Duodenal mucosa (tissue), 2 donors: ENCODE data around the gene CDC14A.

ENCODE experiments used
- H3K27ac ChIP-seq: one replicate; pipeline ENCODE4 v1.7.0; 2013; ENCODE audit warnings: low read depth, low read length
- H3K27me3 ChIP-seq, 2 donors: one replicate each; pipeline ENCODE4 v1.7.0; 2013; ENCODE audit warnings: low read length in 2 of 2, control low read depth in 1 of 2; ENCODE audit not compliant: insufficient read depth in 2 of 2, control insufficient read depth in 1 of 2
- H3K36me3 ChIP-seq, 2 donors: one replicate each; pipeline ENCODE4 v1.7.0; 2013; ENCODE audit warnings: low read length in 2 of 2, control low read depth in 1 of 2; ENCODE audit not compliant: insufficient read depth in 2 of 2, control insufficient read depth in 1 of 2
- H3K4me1 ChIP-seq, 2 donors: one replicate each; pipeline ENCODE4 v1.7.0; 2013; ENCODE audit warnings: low read length in 2 of 2, control low read depth in 1 of 2; ENCODE audit not compliant: insufficient read depth in 2 of 2, control insufficient read depth in 1 of 2
- H3K4me3 ChIP-seq, 2 donors: one replicate each; pipeline ENCODE4 v1.7.0; 2013; ENCODE audit warnings: low read length in 2 of 2, low read depth in 1 of 2
- H3K9ac ChIP-seq, 2 donors: one replicate each; pipeline ENCODE4 v1.7.0; 2013; ENCODE audit warnings: low read length in 2 of 2, low read depth in 1 of 2
- H3K9me3 ChIP-seq, 2 donors: one replicate each; pipeline ENCODE4 v1.7.0; 2013; ENCODE audit warnings: low read length in 2 of 2, control low read depth in 1 of 2; ENCODE audit not compliant: control insufficient read depth in 1 of 2

CDC14A gene

GRCh38 chr1:100438375-100438774 lies 86.1 kb downstream of the CDC14A start:
- no peaks in the 10 kb centered on the region for H3K9me3 ChIP-seq
- H3K4me3 ChIP-seq = no peak overlapping the region
- no peak overlapping the region for H3K9ac ChIP-seq
- no peaks in the 10 kb centered on the region for H3K36me3 ChIP-seq
- H3K4me1 ChIP-seq = peaks cover 21 to 22% of the 10 kb centered on the region in 2 donors
- H3K27me3 ChIP-seq = no peaks in the 10 kb centered on the region
- H3K27ac ChIP-seq = no peak overlapping the region

- Histone ChIP-seq H3K4me3 (no peak overlapping the region), H3K27me3 (no peaks in the 10 kb centered on the region), H3K27ac (no peak overlapping the region), H3K9me3 (no peaks in the 10 kb centered on the region), H3K4me1 (peaks cover 21 to 22% of the 10 kb centered on the region in 2 donors), H3K9ac (no peak overlapping the region), H3K36me3 (no peaks in the 10 kb centered on the region)
Observed at GRCh38 chr1:100438789-100439188, 86.5 kb downstream of the CDC14A start.

GRCh38 chr1:100440075-100440809 lies 87.9 kb downstream of the CDC14A start:
- Histone ChIP-seq H3K27ac (peak overlapping the region; percentile 44), H3K4me1 (peaks cover 22 to 26% of the 10 kb centered on the region in 2 donors), H3K4me3 (no peak overlapping the region), H3K27me3 (no peaks in the 10 kb centered on the region), H3K9ac (no peak overlapping the region), H3K36me3 (no peaks in the 10 kb centered on the region), H3K9me3 (no peaks in the 10 kb centered on the region)

- no peaks in the 10 kb centered on the region for H3K9me3 ChIP-seq
- no peaks in the 10 kb centered on the region for H3K36me3 ChIP-seq
- no peaks in the 10 kb centered on the region for H3K27me3 ChIP-seq
- no peak overlapping the region for H3K4me3 ChIP-seq
- no peak overlapping the region for H3K9ac ChIP-seq
- peaks cover 22 to 26% of the 10 kb centered on the region in 2 donors for H3K4me1 ChIP-seq
- H3K27ac ChIP-seq = no peak overlapping the region
Observed at GRCh38 chr1:100441146-100441545, 88.8 kb downstream of the CDC14A start.

- Histone ChIP-seq H3K27me3 (no peaks in the 10 kb centered on the region), H3K36me3 (no peaks in the 10 kb centered on the region), H3K4me3 (no peak overlapping the region), H3K27ac (no peak overlapping the region), H3K4me1 (peaks cover 22 to 26% of the 10 kb centered on the region in 2 donors), H3K9me3 (no peaks in the 10 kb centered on the region), H3K9ac (no peak overlapping the region)
Observed at GRCh38 chr1:100441651-100442050, 89.3 kb downstream of the CDC14A start.

GRCh38 chr1:100443811-100444571 lies 91.7 kb downstream of the CDC14A start:
- Histone ChIP-seq H3K27me3 (no peaks in the 10 kb centered on the region), H3K9ac (no peak overlapping the region), H3K4me1 (peaks cover 21 to 23% of the 10 kb centered on the region in 2 donors), H3K9me3 (no peaks in the 10 kb centered on the region), H3K4me3 (no peak overlapping the region), H3K27ac (no peak overlapping the region), H3K36me3 (no peaks in the 10 kb centered on the region)

- Histone ChIP-seq H3K27me3 (no peaks in the 10 kb centered on the region), H3K36me3 (no peaks in the 10 kb centered on the region), H3K27ac (no peak overlapping the region), H3K9ac (no peak overlapping the region), H3K4me3 (no peak overlapping the region), H3K4me1 (peaks cover 7 to 13% of the 10 kb centered on the region in 2 donors), H3K9me3 (no peaks in the 10 kb centered on the region)
Observed at GRCh38 chr1:100445565-100445964, 93.3 kb downstream of the CDC14A start.

- Histone ChIP-seq H3K27ac (no peak overlapping the region), H3K9ac (no peak overlapping the region), H3K4me3 (no peak overlapping the region), H3K4me1 (peaks cover 5 to 6% of the 10 kb centered on the region in 2 donors), H3K27me3 (no peaks in the 10 kb centered on the region), H3K9me3 (no peaks in the 10 kb centered on the region), H3K36me3 (no peaks in the 10 kb centered on the region)
Observed at GRCh38 chr1:100448366-100448765, 96.1 kb downstream of the CDC14A start.

GRCh38 chr1:100449477-100449876 lies 97.2 kb downstream of the CDC14A start:
- Histone ChIP-seq H3K36me3 (no peaks in the 10 kb centered on the region), H3K4me3 (no peak overlapping the region), H3K4me1 (peaks cover 1 to 6% of the 10 kb centered on the region in 2 donors), H3K27me3 (no peaks in the 10 kb centered on the region), H3K27ac (no peak overlapping the region), H3K9me3 (no peaks in the 10 kb centered on the region), H3K9ac (no peak overlapping the region)

- Histone ChIP-seq H3K9me3 (no peaks in the 10 kb centered on the region), H3K27ac (no peak overlapping the region), H3K27me3 (no peaks in the 10 kb centered on the region), H3K9ac (no peak overlapping the region), H3K4me1 (peaks cover 0 to 6% of the 10 kb centered on the region in 2 donors), H3K36me3 (no peaks in the 10 kb centered on the region), H3K4me3 (no peak overlapping the region)
Observed at GRCh38 chr1:100452641-100453040, 100.3 kb downstream of the CDC14A start.
